PC-3 (cell line): ENCODE measurements around the gene ENHO. TPM values are rescaled to one million over a fixed set of nuclear protein-coding genes. Genes with fewer than 3 reads are reported as not detected.

Source experiments
- ATAC-seq: fragments of 200-7000 bp; cut with Tn5 transposase; 2 replicates; pipeline ENCODE4 v1.9.1; 2020; ENCODE audit warnings: mild to moderate bottlenecking, moderate library complexity
- BruUV-seq: library from RNA; stranded (reverse); fragments of 400-500 nt; replicated peaks from 2 replicates; lab custom pipeline; 2021; lab: Mats Ljungman, UMichigan
- CTCF ChIA-PET: fragments of 300-600 bp; sonication (Branson Sonifier 250); formaldehyde crosslinking; loops from one replicate; lab custom pipeline; 2022; ENCODE audit warnings: antibody characterized with exemption; lab: Charles Lee
- POLR2A ChIA-PET: fragments of 300-600 bp; sonication (Branson Sonifier 250); formaldehyde crosslinking; loops from one replicate; lab custom pipeline; 2022; ENCODE audit warnings: antibody characterized with exemption; ENCODE audit not compliant: unreplicated experiment; lab: Charles Lee
- DNase-seq: peaks from one replicate; pipeline ENCODE4 v3.0.0-alpha.2; 2015
- H2AFZ ChIP-seq: fragments of 300-600 bp; sonication (generic); 2 replicates; pipeline ENCODE4 v1.6.0; 2016; ENCODE audit warnings: antibody characterized with exemption, low read length
- H3F3A ChIP-seq: fragments of 300-600 bp; sonication (generic); one replicate; pipeline ENCODE4 v1.6.0; 2017; ENCODE audit warnings: antibody characterized with exemption, low read length, control low read depth, mild to moderate bottlenecking; ENCODE audit not compliant: unreplicated experiment
- H3K27ac ChIP-seq: fragments of 300-600 bp; sonication (generic); 2 replicates; pipeline ENCODE4 v1.5.1; 2016; ENCODE audit warnings: mild to moderate bottlenecking, low read length
- H3K27me3 ChIP-seq: fragments of 300-600 bp; sonication (generic); 2 replicates; pipeline ENCODE4 v1.6.1; 2016; ENCODE audit warnings: low read length, mixed read lengths
- H3K36me3 ChIP-seq: fragments of 300-600 bp; sonication (generic); 2 replicates; pipeline ENCODE4 v1.6.1; 2016; ENCODE audit warnings: low read depth, mixed run types, low read length, mixed read lengths
- H3K4me1 ChIP-seq: fragments of 300-600 bp; sonication (generic); 2 replicates; pipeline ENCODE4 v1.5.1; 2016; ENCODE audit warnings: low read length; ENCODE audit not compliant: insufficient read depth
- H3K4me2 ChIP-seq: fragments of 300-600 bp; sonication (generic); 2 replicates; pipeline ENCODE4 v1.6.0; 2016; ENCODE audit warnings: low read length
- H3K4me3 ChIP-seq: fragments of 300-600 bp; sonication (generic); 2 replicates; pipeline ENCODE4 v1.5.1; 2016; ENCODE audit warnings: mild to moderate bottlenecking, low read length, mixed read lengths
- H3K79me2 ChIP-seq: fragments of 300-600 bp; sonication (generic); 2 replicates; pipeline ENCODE4 v1.6.1; 2017; ENCODE audit warnings: low read length, mixed read lengths
- H3K9ac ChIP-seq: fragments of 300-600 bp; sonication (generic); 2 replicates; pipeline ENCODE4 v1.6.0; 2016; ENCODE audit warnings: mild to moderate bottlenecking, low read length
- H3K9me2 ChIP-seq: fragments of 300-600 bp; sonication (generic); replicated peaks from 2 replicates; pipeline ENCODE4 v1.6.1; 2016; ENCODE audit warnings: mixed run types, low read length, mixed read lengths
- H3K9me3 ChIP-seq: fragments of 300-600 bp; sonication (generic); 2 replicates; pipeline ENCODE4 v1.6.1; 2016; ENCODE audit warnings: low read length, mixed read lengths
- H4K20me1 ChIP-seq: fragments of 300-600 bp; sonication (generic); 2 replicates; pipeline ENCODE4 v1.6.1; 2016; ENCODE audit warnings: low read length, mixed read lengths
- EZH2 ChIP-seq: fragments of 300-600 bp; sonication (generic); IDR thresholded peaks from one replicate; pipeline ENCODE4 v1.6.1; 2017; ENCODE audit warnings: antibody characterized with exemption, mild to moderate bottlenecking, low read length; ENCODE audit not compliant: unreplicated experiment
- EZH2phosphoT487 ChIP-seq: fragments of 300-600 bp; sonication (generic); IDR thresholded peaks from 2 replicates; pipeline ENCODE4 v1.6.1; 2018; ENCODE audit warnings: mild to moderate bottlenecking, antibody characterized with exemption, low read length, borderline replicate concordance
- intact Hi-C: fragments of 100-400 bp; cut with micrococcal nuclease; formaldehyde crosslinking; loops from 2 replicates; pipeline ENCODE4 v1.9.0; 2023
- total RNA-seq: library from RNA; depleted of rRNA; stranded (reverse); fragments of >200 nt; gene quantifications from 2 replicates; pipeline ENCODE4 v1.2.3, GENCODE V29; 2014
- TF ChIP-seq, protein P1 (sequence below): fragments of 300-600 bp; sonication (generic); conservative IDR thresholded peaks from 2 replicates; pipeline ENCODE4 v1.5.1; 2017; ENCODE audit warnings: antibody characterized with exemption, low read depth, mild to moderate bottlenecking, low read length

ENHO gene
- total RNA-seq, 1 experiment from 2014 or later, result 1.3 TPM

DNA sequence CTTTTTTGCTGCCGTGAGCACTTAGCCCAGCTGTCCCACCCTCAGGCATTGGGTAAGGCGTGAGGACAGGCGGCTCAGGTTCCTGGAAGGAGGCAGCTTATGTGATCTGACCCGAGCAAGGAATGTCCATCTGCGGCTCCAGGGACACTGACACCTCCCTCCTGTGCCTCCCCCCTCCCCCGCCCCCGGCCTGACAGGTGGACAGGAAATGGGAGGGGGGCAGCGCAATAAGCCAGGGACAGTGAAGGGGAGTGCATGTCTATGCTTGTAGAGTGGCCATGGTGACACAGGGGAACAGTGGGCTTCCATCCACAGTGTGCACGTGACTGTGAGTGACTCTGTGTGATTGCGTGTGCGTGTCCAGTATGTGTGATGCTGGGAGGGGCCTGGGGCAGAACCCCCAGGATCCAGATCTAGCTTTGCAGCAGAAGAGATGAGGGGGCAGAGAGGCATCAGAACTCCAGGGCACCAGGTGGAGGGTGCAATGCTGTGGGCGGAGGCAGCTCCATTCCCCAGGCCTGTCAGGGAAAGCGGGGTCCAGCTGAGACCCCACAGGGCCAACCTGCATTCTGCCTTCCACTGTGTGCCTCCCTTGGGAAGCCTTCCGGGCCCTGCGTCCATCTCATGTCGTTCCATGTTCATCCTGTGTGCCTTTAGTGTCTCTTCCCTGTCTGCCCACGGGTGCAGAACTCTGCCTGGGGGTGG is 36.3 kb upstream of the ENHO start:
- ChIA-PET POLR2A (no interaction called here), CTCF (no interaction called here)
- Histone ChIP-seq H3K4me3 (no peak overlapping the region), H3K9me2 (no peaks in the 10 kb centered on the region), H3K27ac (no peak overlapping the region), H3K9ac (no peak overlapping the region), H4K20me1 (no peaks in the 10 kb centered on the region), H3K79me2 (no peaks in the 10 kb centered on the region), H3K9me3 (no peaks in the 10 kb centered on the region), H3K27me3 (no peaks in the 10 kb centered on the region), H3F3A (no peaks in the 10 kb centered on the region), H3K36me3 (no peaks in the 10 kb centered on the region), H3K4me2 (no peak overlapping the region), H2AFZ (no peak overlapping the region), H3K4me1 (no peaks in the 10 kb centered on the region)
- no TSS peak for BruUV-seq
- DNase-seq (no peak), ATAC-seq (no peak)
- intact Hi-C loops, result no loop called here
- no peak for TF ChIP-seq EZH2phosphoT487
- TF ChIP-seq, protein P1, sequence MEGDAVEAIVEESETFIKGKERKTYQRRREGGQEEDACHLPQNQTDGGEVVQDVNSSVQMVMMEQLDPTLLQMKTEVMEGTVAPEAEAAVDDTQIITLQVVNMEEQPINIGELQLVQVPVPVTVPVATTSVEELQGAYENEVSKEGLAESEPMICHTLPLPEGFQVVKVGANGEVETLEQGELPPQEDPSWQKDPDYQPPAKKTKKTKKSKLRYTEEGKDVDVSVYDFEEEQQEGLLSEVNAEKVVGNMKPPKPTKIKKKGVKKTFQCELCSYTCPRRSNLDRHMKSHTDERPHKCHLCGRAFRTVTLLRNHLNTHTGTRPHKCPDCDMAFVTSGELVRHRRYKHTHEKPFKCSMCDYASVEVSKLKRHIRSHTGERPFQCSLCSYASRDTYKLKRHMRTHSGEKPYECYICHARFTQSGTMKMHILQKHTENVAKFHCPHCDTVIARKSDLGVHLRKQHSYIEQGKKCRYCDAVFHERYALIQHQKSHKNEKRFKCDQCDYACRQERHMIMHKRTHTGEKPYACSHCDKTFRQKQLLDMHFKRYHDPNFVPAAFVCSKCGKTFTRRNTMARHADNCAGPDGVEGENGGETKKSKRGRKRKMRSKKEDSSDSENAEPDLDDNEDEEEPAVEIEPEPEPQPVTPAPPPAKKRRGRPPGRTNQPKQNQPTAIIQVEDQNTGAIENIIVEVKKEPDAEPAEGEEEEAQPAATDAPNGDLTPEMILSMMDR, result no peak
- TF ChIP-seq EZH2, result no peak

DNA sequence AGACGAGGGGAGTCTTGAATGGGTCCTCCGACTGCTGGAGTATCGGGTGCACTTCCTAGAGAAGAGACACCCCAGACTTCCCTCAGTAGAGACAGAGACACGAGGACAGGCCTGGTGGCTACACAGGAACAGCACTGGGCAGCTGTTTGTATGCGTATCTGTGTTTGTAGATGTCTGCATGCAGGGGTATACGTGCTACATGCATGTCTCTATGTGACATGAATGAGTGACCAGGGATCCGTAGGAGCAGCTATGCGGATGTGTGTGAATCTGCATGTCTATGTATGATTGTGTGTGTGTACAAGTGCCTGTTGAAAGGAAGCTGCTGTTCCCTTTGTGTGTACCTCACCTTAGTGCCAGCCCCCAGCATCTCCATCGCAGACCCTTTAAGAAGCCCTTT is 35.6 kb upstream of the ENHO start:
- Histone ChIP-seq H3K9me3 (no peaks in the 10 kb centered on the region), H4K20me1 (no peaks in the 10 kb centered on the region), H3K4me2 (no peak overlapping the region), H3K9ac (no peak overlapping the region), H3K79me2 (no peaks in the 10 kb centered on the region), H3F3A (no peaks in the 10 kb centered on the region), H3K4me1 (no peaks in the 10 kb centered on the region), H3K27ac (no peak overlapping the region), H3K9me2 (no peaks in the 10 kb centered on the region), H3K36me3 (no peaks in the 10 kb centered on the region), H2AFZ (no peak overlapping the region), H3K4me3 (no peak overlapping the region), H3K27me3 (no peaks in the 10 kb centered on the region)
- CTCF ChIA-PET, result no interaction called here
- no peak for ATAC-seq
- intact Hi-C loops, result no loop called here
- no peak for DNase-seq
- no TSS peak for BruUV-seq
- POLR2A ChIA-PET, result no interaction called here
- no peak for TF ChIP-seq EZH2phosphoT487
- no peak for TF ChIP-seq EZH2
- TF ChIP-seq, protein P1, result no peak
